ENCODE results near the gene SFSWAP.

GRCh38 chr12:131693149-131693548 is 17.7 kb upstream of the SFSWAP start:
- TF ChIP-seq CTCF (IDR thresholded peaks at IDR 0.05 in 2 of 3, conservative IDR thresholded peaks at IDR 0.05 in 1 of 3; ENCODE audit: borderline replicate concordance in 1 of 3, insufficient read depth in 1 of 3, low read depth in 2 of 3, low read length in 2 of 3) (no peak), EZH2phosphoT487 (IDR thresholded peaks at IDR 0.05; ENCODE audit: borderline replicate concordance) (no peak), REST (IDR thresholded peaks at IDR 0.05; ENCODE audit: low read depth) (no peak), MAX (IDR thresholded peaks at IDR 0.05) (no peak), POLR2A (IDR thresholded peaks at IDR 0.05; ENCODE audit: borderline replicate concordance, extremely low read depth, insufficient read depth, insufficient read length) (no peak), SP1 (IDR thresholded peaks at IDR 0.05; ENCODE audit: low read depth) (no peak)
